ENCODE results near the gene MMD.
A peak's percentile ranks its signal among the peaks of the same experiment; 100 is the strongest.
"Not testable (repeated sequence)": the region's sequence is repeated elsewhere in the genome, so short reads cannot be mapped to it uniquely, and the experiment has no call there.

The MMD gene

DNA sequence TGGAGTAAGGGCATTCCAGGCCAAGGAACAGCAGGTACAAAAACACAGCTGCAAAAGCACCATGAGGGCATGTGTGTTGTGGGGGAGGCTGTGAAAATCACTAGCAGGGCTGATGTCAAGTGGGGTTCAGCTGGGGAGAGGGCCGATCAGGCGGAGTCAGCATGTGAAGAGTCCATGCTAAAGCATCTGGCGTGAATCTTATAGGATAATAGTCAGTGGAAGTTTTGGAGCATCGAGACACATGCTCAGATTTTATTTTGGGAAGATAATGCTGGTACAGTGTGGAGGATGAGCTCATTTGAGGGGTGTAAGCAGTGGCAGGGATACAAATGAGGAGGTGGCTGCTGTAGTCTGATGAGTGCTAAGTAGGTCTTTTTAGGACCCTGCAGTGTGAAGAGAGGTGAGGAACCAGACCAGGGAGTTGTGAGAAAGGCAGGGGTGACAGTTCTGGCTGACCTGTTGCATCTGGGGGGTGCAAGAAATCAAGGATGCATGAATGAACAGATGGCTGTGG, 30.3 kb downstream of the MMD start:
- no peak for FAIRE-seq

DNA sequence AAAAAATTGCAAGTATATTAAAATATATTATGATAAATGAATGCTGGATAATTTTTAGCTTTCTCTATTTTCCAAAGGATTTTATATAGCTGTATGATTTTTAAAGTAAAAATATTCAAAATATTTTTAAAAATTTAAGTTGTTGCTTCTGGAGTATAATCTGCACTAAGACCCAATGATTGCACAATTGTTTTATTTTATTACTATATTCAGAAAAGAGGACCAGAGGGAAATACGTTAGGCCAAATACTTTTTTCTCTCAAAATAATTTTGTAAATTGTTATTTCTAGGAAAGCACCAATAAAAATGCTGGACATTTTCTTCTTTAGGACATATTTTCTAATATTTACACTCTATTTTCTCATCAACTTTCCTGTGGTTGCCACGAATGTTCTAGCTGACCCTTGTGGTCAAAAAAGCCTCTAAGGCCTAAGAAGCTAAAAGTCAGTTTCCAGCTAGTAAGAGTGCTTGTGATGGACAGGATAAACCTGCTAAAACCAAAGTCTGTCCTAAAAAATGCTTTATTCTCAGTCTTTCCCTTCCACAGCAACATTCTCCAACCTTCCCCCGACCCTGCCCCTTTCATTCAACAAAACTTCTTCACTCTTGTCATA, 31.2 kb downstream of the MMD start:
- peak; percentile 31 for FAIRE-seq

DNA sequence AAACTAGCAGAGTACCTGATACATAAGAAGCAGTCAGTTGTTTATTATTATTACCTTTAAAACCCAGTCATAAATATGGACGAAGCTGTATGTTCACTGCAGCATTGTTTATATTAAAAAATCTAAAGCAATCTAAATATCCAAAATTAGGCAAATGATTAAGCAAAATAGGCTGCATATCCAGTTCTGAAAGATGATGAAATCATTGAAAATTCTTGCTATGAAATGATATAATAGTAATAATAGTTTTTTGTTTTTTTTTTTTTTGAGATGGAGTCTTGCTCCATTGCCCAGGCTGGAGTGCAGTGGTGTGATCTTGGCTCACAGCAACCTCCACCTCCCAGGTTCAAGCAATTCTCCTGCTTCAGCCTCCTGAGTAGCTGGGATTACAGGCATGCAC, 31.9 kb downstream of the MMD start:
- not testable (repeated sequence) for FAIRE-seq

GRCh38 chr17:55388842-55389241, 32.8 kb downstream of the MMD start:
- FAIRE-seq, result no peak

GRCh38 chr17:55386796-55387332, 34.8 kb downstream of the MMD start:
- FAIRE-seq, result no peak

- no peak for FAIRE-seq
Measured at GRCh38 chr17:55384643-55385232, 36.9 kb downstream of the MMD start.

- FAIRE-seq, result no peak
Measured at GRCh38 chr17:55383771-55384642, 37.6 kb downstream of the MMD start.

GRCh38 chr17:55381017-55381770, 40.4 kb downstream of the MMD start:
- no peak for FAIRE-seq

DNA sequence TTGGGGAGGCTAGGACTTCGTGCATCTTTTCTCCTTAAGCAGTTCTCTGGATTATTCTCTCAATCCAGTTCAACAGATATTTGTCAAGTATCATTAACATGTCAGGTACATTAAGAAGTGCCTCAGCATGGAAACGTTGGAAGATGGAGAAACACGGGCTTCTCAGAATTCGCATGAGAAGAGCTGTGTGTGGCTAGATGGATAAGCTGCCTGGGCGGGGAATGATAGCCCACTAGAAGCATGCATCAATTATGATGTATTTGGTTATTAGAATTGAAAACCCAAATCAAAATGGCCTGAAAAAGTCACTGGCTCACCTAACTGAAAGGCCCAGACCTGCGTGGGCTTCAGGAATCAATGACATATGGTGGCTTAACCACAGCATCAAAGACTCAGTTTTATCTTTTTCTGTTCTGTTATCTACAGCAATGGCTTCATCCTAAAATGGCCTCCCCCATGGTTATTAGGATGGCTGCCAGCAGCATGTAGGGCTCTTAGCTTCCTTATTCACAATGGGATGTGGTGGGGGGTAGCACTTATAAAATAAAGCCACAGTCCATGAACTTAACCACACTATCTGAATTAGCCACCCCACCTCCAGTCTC, 43.9 kb downstream of the MMD start:
- no peak for FAIRE-seq

- FAIRE-seq, result no peak
Measured at GRCh38 chr17:55368706-55369105, 52.9 kb downstream of the MMD start.

- no peak for FAIRE-seq
Measured at GRCh38 chr17:55366020-55366481, 55.6 kb downstream of the MMD start.

DNA sequence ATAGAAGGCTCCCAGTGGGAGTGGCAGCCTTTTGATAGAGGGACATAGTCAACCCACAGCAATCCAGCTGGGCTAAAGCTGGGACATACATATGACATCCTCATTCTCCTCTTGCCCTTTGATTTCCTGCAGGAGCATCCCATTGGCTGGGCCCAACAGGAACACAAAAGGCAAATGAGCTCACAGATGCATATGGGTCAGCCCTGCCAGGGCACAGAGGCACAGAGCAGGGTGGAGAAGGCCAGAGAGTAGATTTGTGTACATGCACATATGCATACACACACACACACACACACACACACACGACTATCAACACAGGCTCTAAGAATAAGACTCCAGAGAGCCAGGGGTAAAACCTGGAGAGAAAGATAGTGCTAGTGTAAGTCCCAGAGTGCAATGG, 58.6 kb downstream of the MMD start:
- no peak for FAIRE-seq

- FAIRE-seq, result no peak
Measured at GRCh38 chr17:55360971-55361370, 60.7 kb downstream of the MMD start.

DNA sequence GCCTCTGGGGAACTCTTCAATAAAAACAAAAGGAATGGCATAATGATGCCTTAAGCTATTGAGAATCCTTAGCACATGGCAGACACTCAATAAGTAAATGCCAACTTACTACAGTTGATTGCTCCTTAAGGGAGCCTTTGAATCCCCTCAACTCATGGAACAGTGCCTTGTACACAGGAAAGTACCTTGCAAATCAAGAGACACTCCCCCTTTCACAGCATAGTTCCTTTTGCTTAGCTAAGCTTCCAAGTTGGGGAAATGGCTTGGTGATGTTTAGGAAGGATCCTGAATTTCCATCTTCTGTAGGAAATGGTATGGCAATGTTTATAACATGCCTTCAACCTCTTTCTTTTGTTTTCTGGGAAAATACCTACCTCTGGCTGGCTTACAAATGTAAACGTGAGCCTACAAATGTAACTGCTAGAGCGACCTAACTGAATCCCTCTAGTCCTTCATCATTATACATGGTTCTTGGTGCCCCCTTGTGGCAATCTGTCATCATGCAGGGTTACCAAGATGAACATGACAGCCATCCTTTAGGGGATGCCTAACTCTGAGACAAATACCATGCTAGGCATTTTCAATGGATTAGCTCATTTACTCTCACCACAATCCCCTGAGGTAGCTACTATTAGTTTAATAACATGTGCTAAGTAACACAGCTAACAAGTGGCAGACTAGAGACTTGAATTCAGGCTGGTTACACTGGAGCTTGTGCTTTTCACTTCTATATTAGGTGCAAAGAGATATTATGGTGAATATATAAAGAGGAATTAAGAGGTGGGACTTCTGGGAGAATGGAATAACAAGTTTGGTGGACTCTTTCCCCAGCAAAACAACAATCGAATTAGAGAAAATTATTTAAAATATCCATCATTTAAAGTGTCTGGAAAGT, 65.0 kb downstream of the MMD start:
- FAIRE-seq, result peak; percentile 51

DNA sequence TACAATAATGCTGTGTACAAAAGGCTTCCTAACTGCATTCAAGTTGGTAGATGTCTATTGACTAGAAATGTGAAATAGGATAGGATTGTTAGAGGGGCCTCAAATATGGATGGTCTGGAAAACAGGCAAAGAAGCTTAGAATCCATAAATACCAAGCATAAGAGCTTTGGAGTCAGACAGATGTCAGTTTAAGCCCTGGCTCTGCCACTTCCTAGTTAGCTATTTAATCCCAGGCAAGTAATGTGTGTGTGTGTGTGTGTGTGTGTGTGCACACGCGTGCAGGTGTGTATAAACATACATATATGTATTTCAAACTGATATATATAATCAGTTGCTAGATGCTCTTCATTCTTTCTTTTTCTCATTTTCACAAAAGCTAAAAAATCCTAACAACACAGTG, 66.7 kb downstream of the MMD start:
- no peak for FAIRE-seq

- FAIRE-seq, result no peak
Measured at GRCh38 chr17:55354010-55354409, 67.6 kb downstream of the MMD start.

DNA sequence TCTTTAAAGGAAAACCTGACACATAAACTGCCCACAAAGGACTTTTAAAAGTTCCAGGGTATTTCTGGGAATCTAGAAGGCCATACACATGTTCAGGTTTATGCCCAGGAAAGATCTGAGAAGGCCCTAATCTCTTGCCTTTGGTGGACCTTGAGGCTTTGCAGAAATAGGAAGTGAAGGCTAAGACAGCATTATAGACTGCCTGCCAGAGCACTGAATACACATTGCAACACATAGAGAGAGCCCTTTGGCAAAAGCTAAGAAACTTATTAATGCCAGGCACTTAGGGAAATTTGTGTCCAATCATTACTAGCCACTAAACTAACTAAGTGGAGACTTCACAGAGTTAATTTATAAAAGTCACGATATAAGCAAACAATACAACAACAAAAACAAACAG, 70.4 kb downstream of the MMD start:
- no peak for FAIRE-seq

GRCh38 chr17:55350825-55351205, 70.8 kb downstream of the MMD start:
- no peak for FAIRE-seq

DNA sequence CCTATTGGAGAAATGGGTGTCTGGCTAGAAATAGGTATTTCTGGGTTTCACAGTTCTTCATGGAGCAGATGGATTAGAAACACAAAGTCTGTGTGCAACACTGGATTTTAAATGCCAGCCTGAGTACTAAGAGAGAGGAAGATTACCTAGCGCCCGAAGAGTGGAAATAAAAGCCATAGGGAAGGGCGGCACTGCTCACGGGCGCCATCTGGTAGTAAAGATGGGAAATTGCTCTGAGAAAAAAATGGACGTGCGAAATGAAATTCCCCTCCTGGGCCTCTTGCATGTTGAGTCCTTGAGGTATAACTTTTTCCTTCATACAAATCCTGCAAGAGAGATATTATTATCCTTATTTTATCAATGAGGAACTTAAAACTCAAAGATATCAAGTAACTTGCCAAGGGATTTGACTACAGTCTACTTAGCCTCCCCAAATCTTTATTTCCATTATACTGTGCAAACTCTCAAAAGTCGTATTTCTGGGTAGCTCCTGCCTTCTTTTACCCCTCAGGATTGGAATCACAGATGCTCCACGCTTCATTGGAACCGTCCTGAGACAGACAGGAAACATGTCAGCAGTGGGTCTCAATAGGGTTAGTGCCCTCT, 72.8 kb downstream of the MMD start:
- peak; percentile 33 for FAIRE-seq

DNA sequence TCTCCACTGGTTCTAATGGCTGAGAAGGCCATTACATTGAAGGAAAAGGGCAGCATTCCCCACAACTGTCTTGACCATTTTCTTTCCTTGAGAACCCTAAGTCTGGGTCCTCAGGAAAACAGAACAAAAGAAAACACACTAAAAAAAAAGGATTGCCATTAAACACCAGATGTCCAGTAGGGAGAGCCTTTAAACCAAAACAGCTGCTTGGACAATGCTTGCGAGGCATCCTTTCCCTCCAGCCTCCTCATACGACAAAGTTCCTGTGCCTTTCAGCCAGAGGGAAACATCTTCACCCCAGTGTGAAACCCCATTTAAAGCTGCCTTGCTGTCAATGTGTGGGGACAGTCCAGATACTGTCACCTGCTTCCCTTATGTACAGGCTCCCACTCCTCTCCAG, 74.3 kb downstream of the MMD start:
- no peak for FAIRE-seq

DNA sequence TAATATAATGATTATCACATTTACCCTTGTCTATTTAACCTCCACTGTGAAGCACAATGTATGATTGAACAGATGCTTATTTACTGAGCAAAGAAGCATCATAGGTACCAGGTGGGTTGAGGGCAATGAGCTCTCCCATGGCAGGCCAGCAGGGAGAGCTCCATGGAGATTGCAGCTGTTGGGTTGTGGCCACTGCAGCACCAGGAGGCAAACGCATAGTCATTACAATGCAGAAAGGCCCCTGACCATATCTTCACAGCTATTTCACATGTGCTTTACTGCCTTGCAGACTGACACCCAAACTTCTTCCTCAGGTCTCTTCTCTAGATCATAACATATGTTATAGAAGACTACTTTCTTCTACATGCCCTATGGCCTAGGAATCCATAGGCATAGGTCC, 75.0 kb downstream of the MMD start:
- no peak for FAIRE-seq

Data from G401.6 (cell line).